Stimulated activated CD4-positive, alpha-beta T cell treated with anti-CD3 and anti-CD28 coated beads, Interleukin-12 subunit alpha, Interleukin-12 subunit beta, amount 100 ng/mL, for 48 hours (primary cell): ENCODE data around the gene TTC7B.
A peak's percentile ranks its signal among the peaks of the same experiment; 100 is the strongest.

Experiments used
- DNase-seq, 3 donors: peaks; one replicate each; pipeline ENCODE4 v3.0.0-alpha.2; 2020; ENCODE audit warnings: low read depth in 2 of 3, low spot score in 1 of 3

The TTC7B gene

GRCh38 chr14:90676356-90676755 lies 139.9 kb downstream of the TTC7B start:
- no peak for DNase-seq

GRCh38 chr14:90675399-90675798 lies 140.8 kb downstream of the TTC7B start:
- DNase-seq, result no peak

GRCh38 chr14:90674716-90675115 lies 141.5 kb downstream of the TTC7B start:
- DNase-seq, result no peak

GRCh38 chr14:90674043-90674670 lies 142.1 kb downstream of the TTC7B start:
- no peak for DNase-seq

- DNase-seq, result no peak
These were observed 144.6 kb downstream of the TTC7B start for GRCh38 chr14:90671382-90672234.

- DNase-seq, result no peak
These were observed 146.5 kb downstream of the TTC7B start for GRCh38 chr14:90669731-90670130.

- DNase-seq, result no peak
These were observed 149.7 kb downstream of the TTC7B start for GRCh38 chr14:90666571-90666970.

GRCh38 chr14:90665321-90666000 lies 150.8 kb downstream of the TTC7B start:
- no peak for DNase-seq

GRCh38 chr14:90664911-90665310 lies 151.3 kb downstream of the TTC7B start:
- no peak for DNase-seq

- DNase-seq, result no peak
These were observed 152.6 kb downstream of the TTC7B start for GRCh38 chr14:90663680-90664079.

- DNase-seq, result no peak
These were observed 153.1 kb downstream of the TTC7B start for GRCh38 chr14:90663140-90663539.

GRCh38 chr14:90661866-90662265 lies 154.4 kb downstream of the TTC7B start:
- DNase-seq, result no peak

GRCh38 chr14:90660865-90661570 lies 155.2 kb downstream of the TTC7B start:
- DNase-seq, result no peak

GRCh38 chr14:90659156-90659555 lies 157.1 kb downstream of the TTC7B start:
- no peak for DNase-seq

GRCh38 chr14:90658541-90658967 lies 157.7 kb downstream of the TTC7B start:
- DNase-seq, result peak in 1 of 3 donors; percentile 12

GRCh38 chr14:90656973-90657372 lies 159.3 kb downstream of the TTC7B start:
- DNase-seq, result no peak

- no peak for DNase-seq
These were observed 160.4 kb downstream of the TTC7B start for GRCh38 chr14:90655829-90656228.

- no peak for DNase-seq
These were observed 161.4 kb downstream of the TTC7B start for GRCh38 chr14:90654831-90655276.

- DNase-seq, result no peak
These were observed 163.6 kb downstream of the TTC7B start for GRCh38 chr14:90652626-90653025.

GRCh38 chr14:90651976-90652560 lies 164.2 kb downstream of the TTC7B start:
- DNase-seq, result no peak

GRCh38 chr14:90651271-90651804 lies 164.9 kb downstream of the TTC7B start:
- DNase-seq, result no peak
